HL-60 (cell line): ENCODE results near the gene SLC35F3.

Experiments
- GABPA ChIP-seq: IDR thresholded peaks from 2 replicates; pipeline ENCODE4 v1.6.1; 2012; ENCODE audit warnings: low read depth
- POLR2AphosphoS5 ChIP-seq: IDR thresholded peaks from 2 replicates; pipeline ENCODE4 v1.6.1; 2012; ENCODE audit warnings: low read depth
- TF ChIP-seq, protein P1 (sequence below): IDR thresholded peaks from one replicate; pipeline ENCODE4 v1.5.1; 2011; ENCODE audit warnings: low read length, control low read depth, inconsistent platforms; ENCODE audit not compliant: insufficient read depth

DNA sequence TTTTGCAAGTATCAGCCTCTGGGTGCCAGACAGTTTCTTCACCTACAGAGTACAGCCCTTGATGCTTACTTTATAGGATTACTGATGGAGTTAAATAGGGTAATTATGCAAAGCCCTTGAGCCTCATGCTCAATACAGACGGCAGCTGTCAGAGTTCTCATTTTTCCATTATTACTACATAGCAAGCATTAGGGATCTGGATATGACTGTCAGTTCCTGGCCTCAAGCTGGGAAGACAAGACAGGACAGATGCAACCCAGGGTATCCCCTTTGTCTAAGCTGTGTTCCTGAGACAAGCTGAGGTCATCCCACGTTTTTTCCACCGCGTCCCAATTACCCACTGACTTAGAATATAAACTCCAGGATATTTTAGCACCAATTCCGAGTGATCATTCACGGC is 94.4 kb downstream of the SLC35F3 start:
- TF ChIP-seq, protein P1, sequence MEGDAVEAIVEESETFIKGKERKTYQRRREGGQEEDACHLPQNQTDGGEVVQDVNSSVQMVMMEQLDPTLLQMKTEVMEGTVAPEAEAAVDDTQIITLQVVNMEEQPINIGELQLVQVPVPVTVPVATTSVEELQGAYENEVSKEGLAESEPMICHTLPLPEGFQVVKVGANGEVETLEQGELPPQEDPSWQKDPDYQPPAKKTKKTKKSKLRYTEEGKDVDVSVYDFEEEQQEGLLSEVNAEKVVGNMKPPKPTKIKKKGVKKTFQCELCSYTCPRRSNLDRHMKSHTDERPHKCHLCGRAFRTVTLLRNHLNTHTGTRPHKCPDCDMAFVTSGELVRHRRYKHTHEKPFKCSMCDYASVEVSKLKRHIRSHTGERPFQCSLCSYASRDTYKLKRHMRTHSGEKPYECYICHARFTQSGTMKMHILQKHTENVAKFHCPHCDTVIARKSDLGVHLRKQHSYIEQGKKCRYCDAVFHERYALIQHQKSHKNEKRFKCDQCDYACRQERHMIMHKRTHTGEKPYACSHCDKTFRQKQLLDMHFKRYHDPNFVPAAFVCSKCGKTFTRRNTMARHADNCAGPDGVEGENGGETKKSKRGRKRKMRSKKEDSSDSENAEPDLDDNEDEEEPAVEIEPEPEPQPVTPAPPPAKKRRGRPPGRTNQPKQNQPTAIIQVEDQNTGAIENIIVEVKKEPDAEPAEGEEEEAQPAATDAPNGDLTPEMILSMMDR = no peak
- TF ChIP-seq GABPA (no peak), POLR2AphosphoS5 (no peak)
